Hematopoietic multipotent progenitor cell treated with erythropoietin and hydrocortisone succinate and interleukin-3 and kit ligand, for 6 days (in vitro differentiated cells): Measurements from ENCODE around the gene RUNX1.
A peak's percentile ranks its signal among the peaks of the same experiment; 100 is the strongest.

ENCODE experiments used
- DNase-seq: peaks from one replicate; pipeline ENCODE4 v3.0.0-alpha.2; 2015

The RUNX1 gene

DNA sequence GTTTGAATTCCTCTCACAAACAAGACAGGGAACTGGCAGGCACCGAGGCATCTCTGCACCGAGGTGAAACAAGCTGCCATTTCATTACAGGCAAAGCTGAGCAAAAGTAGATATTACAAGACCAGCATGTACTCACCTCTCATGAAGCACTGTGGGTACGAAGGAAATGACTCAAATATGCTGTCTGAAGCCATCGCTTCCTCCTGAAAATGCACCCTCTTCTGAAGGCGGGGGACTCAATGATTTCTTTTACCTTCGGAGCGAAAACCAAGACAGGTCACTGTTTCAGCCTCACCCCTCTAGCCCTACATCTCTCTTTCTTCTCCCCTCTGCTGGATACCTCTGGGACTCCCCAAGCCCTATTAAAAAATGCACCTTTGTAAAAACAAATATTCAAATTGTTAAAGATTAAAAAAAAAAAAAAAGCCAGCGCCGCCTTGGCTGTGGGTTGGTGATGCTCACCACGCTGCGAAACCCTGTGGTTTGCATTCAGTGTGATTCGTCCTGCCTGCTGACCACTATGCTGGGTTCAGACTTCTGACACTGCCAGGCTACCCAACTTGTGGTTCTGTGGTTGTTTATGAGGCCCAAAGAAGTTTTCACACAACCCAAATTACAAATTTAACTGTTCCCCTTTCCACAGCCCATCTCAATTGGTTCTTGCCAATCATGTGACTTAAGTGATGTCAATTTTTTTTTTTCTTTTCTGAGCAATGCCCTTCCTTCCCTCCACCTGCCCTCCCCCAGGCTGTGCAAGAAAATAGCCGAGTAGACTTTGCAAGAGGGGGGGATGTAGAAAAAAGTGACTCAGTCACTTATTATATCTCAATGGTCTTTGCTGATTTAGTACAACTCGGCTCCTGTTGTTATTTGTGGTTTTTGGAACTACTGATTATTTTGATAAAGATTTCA is at the start of gene RUNX1:
RUNX1 (minus strand) TSS at position 597 of the 912 bp plus-strand sequence.
- DNase-seq, result peak; percentile 94

DNA sequence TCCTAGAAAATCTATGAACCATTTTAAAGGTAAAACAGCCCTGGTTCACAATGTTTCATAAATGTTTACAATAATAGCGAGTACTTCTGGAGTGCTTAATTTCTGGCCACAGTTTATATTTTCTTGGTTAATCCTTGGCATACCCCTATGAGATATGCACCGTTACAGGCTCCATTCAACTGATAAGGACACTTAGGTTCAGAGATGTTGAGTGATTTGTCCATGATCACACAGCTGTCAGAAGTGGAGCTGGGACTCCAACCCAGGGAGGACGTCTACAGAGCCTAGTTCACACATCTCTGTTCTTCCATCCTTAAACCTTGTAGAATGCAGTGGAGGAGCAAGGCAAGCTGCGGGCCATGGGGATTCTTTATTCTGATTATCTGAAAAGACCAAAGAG is 48.4 kb upstream of the RUNX1 start:
- DNase-seq, result no peak

DNA sequence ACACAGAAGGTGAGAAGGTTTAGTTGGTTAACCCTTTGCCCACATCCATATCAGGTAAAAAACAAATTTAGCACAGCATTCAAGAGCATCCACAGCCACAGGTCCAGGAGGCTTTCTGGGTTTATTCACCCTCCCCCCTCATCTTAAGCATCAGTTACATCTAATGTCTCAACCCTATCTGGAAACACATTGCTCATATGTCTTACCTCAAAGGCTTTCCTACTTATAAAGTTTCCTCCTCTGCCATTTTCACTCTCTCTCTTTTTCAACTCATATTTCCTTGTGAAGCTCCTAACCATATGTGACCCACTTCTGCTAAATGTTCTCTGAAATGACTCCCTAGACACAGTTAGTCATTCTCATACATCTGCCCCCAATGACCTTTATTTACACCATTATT is 47.9 kb upstream of the RUNX1 start:
- DNase-seq, result no peak

DNA sequence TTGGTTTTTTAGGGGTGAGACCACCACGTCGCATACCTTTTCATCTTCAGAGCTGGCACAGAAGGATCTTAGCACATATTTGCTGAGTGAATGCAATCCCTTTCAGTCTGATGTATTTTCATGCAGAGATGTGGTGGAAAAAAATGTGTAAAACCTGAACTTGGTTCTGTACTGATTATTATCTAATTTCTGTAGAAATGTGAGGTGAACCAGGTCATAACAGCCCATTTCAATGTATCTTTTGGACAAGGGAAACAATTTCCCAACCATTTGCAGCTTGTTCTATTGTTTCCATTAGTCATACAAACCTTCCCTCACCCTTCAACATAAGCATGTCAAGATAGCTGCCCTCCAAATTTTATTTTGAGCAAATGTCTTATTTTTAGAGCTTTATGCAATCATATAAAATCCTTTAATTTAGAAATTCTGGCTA is 46.8 kb upstream of the RUNX1 start:
- DNase-seq, result no peak

DNA sequence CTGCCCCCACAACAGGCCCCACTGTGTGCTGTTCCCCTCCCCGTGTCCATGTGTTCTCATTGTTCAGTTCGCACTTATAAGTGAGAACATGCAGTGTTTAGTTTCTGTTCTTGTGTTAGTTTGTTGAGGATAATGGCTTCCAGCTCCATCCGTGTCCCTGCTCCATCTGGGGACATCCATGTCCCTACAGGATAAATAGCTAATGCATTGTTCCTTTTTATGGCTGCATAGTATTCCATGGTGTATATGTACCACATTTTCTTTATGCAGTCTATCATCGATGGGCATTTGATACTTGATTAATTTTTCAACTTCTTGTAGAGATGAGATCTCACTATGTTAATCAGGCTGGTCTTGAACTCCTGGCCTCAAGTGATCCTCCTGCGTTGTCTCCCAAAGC is 44.4 kb upstream of the RUNX1 start:
- DNase-seq, result no peak

DNA sequence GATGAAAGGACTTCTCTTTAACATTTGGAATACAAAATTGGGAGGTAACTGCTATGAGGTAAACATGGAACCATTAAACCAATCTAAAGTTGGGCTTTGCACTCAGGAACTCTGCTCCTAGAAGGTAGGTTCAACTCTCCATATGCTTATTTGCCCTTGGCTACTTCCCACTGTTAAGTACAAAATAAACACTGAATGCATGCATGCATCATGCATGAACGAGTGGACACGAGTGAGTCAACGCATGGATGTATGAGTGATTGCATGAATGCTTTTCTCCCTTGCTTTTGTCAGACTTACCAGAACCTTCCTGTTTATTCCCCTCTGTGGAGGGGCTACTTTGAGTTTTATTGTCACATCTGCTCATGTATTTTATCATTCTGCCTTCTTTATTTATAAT is 42.4 kb upstream of the RUNX1 start:
- DNase-seq, result no peak

DNA sequence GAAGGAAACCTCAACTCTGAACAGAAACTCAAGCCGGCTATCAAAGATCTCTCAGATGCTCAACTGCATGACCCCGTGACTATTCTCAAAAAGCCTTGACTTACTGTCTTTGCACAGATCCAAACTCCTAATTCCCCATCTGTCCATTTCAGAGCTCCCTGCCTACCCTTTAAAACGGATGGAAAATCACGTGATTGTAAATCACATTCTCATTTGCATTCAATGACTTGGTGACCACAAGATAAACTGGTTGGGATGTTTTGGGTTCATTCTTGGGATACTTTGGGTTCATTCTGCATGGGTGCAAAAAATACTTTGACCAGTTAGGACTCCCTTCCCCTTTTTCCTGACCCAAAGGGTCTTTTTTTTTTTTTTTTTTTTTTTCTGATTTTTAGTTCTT is 41.3 kb upstream of the RUNX1 start:
- no peak for DNase-seq

DNA sequence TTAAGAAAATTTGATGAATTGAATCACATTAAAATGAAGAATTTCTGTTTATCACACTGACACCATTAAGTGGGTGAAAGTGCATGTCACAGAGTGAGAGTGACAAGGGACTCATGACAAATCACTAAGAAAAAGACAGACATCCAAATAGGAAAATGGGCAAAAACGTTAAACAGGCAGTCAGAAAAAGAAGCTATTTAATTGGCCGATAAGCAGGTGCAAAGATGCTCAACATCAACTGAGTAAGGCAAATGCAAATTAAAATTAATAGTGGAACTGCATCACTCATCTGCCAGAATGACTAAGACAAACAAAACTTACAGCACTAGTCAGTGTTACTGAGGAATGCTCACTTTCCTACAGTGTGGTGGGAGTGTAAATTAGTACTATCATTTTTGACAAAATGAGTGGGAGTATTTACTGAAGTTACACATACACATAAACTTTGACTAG is 39.2 kb upstream of the RUNX1 start:
- no peak for DNase-seq

DNA sequence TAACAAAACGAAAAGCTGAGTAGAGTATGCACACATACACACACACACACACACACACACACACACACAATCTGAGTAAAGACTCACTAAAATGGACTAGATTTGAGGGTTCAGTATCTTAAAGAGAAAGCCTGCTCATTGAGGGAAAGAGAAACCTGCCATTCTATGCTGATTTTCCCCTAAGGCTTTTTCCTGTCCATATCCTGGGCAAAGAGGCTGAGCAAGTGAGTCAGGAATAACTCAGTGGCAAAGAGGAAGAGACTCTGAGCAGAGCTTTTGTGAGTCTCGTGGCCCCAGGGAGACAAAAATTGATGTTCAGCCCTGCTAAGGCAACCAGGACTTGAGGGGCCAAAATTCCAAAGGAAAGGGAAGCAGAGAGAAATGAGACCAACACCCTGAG is 37.3 kb upstream of the RUNX1 start:
- DNase-seq, result no peak

DNA sequence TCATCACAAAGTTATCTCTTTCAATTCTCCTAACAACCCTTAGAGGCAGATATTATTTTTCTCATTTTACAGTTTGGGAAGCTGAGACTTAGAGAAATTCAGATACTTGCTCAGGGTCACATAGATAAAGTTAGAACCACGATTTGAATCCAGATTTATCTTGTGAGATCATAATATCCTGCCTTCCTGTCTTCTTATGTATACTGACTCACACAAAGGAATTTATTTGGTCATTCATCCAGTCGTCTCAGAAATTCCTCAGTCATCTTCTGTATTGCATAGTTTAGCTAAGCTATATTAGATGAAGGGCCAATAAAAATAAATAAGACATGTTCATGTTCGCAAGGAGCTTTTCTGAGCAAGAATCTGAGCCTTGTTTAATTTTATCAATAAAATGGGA is 35.8 kb upstream of the RUNX1 start:
- DNase-seq, result no peak

DNA sequence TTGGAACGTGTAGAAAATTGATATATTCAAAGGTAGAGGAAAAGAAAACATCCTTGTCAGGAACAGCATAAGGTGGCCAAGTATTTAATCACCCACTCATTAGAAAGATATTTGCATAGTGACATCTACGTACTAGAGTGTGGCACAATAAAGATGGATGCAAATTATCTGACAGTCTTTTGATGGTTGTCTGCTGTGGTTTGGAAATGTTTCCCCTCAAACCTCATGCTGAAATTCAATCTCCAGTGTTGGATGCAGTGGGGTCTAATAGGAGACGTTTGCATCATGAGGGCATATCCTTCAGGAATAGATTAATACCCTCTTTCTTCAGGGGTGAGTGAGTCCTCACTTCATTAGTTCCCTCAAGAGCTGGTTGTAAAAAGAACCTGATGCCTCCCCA is 34.1 kb upstream of the RUNX1 start:
- no peak for DNase-seq

DNA sequence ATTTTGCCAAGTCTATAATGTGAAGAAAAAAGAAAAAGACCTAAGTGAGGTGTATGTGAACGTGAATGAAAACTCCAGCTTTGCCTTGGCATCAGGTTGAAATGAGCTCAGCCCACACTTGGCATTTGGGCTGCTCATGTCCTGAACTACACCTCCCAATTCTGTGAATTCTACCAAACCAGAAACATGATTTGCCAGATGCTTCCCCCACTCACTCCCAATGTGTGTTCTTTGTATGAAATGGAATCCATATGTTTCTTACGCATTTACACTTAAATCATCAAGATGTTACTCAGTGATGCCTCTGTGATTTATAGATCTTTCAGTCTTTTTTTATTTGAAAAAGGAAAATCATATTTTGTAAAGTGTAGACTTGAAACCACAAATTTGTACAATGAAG is 32.8 kb upstream of the RUNX1 start:
- DNase-seq, result no peak

DNA sequence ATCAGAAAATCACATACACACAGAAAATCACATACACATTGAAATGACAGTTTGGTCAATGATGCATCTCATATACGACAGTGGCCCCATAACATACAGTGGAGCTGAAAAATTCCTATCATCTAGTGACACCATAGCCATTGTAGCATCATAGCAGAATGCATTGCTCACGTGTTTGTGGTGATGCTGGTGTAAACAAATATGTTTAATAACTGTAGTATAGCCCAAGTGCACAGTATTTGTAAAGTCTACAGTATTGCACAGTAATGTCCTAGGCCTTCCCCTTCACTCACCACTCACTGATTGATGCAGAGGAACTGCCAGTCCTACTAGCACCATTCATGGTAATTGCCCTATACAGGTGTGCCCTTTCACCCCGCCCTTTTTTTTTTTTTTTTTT is 30.1 kb upstream of the RUNX1 start:
- DNase-seq, result no peak

DNA sequence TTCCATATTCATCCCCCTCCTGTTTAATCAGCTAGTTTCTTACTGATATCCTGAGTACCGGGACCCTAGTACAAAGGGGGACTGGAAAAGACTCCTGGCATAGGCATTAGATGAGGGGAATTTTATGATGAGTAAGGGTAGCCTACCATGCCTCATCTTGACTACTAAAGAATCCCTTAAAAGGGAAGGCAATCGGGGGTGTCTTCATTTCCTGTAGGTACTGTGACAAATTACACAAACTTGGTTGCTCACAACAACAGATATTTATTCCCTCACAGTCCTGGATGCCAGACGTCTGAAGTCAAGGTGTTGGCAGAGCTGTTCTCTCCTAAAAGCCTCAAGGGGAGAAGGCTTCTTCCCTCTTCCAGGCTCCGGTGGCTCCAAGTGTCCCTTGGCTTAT is 28.9 kb upstream of the RUNX1 start:
- DNase-seq, result no peak

DNA sequence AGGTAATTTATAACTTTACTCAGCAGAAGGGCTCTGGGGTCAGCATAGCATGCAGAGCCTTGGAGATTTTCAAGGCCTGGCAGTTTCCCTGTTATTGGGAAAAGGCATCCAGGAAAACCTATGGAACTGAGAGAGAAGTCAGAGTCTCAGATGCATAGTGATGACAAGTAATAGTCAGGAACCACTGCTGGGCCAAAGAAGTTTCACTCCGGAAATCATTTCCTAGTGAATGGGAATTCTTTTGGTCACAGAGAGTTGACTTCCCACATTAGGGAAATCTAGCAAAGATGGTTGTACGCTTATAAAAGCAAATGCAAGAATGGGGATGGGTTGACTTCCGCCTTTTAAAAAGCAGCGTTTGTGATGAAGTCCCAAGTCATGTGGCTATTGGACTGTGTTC is 28.4 kb upstream of the RUNX1 start:
- no peak for DNase-seq

DNA sequence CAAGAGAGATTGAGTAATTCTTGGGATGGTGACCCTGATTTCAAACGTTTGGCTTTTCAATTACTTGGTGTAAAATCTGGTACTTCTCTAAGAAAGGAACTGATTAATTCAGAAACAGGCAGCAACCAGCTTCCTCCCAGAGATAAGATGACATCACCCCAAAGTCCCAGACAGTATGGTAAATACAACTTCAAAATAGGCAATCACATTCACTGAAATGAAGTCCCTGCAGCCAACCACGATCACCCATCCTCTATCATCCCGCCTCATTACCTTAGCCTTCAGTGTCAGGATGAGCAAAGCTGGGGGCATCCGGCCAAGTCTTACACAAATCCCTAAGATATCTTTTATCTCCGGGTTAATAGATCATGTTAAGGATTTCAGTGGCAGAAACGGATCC is 26.4 kb upstream of the RUNX1 start:
- no peak for DNase-seq

DNA sequence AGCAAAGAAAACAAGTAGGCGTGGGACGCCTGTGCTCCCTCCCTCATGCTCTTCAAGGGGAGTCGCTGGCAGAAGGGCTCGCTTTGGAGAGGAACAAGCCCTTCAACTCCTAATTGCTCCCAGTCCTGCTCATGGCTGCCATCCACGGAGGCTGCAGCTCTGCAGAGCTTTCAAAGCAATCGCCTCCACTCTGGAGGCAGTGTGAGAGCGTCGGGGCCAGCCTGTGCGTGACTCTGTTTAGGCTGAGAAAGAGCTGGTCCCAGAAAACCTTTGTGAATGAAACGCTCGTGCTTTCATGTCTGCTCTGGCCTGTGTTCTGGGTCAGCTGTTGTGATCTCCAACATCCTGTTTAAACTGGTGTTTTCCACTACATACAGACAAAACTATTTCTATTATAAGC is 23.9 kb upstream of the RUNX1 start:
- no peak for DNase-seq

DNA sequence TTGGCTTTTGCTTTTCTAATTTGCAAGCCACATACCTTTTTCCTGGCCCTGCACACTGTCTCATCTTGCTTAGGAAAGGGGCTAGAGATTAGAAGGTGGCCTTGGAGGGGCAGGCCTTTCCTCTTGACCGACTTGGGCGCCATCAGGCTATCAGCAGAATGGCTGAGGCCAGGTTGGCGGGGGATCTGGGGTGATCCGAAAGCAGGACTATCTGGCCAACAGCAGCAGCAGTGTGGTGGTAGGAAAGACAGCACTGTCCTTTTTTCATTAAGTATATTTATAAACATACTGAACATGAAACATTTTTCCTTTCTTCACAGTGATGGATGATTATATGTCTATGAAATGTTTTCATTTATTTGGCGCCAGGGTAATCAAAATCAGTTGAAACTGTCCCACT is 23.5 kb upstream of the RUNX1 start:
- no peak for DNase-seq

DNA sequence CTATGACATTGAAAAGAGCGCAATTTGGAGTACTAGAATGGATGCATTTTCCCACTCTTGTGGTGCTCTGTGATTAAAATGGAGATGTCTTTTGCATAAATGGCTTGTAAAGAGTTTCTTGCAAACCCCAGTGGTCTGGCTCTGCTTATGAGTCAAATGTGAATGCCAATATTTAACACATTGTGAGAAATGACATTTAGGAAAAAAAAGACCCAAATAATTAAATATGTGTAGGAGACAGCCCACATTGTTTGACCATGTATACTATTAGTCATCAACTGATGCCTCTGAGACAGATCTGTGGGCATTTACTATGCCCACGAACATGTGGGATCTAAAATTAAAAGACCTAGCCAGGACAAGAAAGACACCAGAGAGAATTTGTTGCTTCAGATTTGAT is 22.2 kb upstream of the RUNX1 start:
- DNase-seq, result no peak

DNA sequence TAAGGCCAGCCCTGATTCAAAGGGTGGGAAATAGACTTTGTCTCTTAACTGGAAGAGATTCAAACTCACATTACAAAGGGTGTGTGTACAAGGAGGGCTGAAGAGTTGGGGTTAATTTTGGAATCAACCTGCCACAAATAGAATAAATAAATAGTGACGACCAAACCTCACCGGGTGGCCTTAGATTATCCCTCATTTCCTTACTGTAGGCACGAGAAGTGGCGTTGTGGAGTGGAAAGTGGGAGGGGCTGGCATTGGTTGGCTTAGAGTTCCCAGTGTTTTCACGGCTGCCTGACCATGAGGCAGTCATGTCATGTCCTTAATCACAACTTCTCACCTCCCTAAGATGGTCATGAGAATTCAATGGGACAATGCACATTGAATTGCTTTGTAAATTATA is 21.3 kb upstream of the RUNX1 start:
- no peak for DNase-seq

DNA sequence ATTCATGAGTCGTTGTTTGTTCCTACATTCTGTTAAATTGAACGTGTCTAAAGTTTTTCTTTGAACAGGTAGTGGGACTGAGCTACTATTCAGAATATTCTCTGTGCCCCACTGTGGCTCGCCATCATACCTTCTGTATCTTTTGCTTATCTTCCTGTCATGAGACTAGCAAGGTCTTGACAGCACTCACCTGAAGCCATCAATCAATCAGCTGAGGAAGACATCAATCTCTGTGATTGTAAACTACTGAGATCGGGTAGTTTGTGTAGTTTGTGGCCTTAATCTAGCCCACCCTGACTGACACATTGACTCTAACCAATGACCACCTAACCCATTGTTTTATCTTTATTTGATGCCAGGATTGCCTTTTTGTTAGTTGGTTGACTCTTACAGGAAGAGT is 17.7 kb upstream of the RUNX1 start:
- no peak for DNase-seq

DNA sequence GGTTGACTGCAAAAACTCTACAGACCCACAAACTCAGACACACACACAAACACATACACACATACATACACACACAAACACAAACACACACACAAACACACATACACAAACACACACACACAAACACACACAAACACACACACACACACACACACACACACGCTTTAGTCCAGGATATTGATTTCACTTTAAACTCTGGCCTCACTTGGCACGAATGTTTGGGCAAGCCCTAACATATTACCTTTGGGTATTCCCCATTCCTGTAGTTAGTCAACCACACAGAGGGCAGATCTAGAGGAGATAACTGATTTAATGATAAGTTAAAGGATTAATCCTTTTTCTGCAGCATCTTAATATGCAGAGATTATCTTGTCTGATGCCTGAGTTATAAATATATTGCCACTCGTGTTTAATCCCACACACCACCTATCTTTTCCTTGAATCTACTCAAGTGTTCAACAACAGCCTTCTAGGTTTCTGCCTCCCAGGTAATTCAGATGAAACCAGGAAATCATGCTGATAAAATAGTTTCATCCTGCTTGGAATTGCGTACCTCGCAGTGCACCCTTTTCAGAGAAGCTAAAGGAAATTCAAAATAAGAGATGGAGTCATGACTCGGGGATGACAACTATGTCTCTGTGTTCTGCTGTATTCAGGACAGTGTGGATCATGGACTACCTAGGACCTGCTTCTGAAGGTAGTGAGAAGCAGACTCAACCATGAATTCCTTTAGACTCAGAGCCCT is 14.5 kb upstream of the RUNX1 start:
- DNase-seq, result no peak

DNA sequence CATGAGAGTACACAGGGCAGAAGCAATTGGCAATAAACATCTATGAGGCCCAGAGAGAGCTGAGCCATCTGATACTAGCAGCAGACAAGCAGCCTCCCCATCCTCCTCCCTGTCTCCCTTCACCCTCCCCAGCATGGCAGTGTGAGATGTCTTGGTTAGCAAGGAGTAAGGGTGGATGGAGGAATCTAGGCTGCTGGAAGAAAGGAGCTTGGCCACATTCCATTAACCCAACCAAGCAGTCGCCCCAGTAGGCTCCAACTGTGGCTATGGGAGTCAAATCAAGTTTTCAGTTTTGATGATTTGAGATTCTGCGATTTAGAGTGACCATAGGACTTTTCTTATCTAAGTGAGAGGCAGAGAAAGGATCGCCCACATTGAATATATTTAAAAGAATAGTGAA is 12.9 kb upstream of the RUNX1 start:
- DNase-seq, result no peak

DNA sequence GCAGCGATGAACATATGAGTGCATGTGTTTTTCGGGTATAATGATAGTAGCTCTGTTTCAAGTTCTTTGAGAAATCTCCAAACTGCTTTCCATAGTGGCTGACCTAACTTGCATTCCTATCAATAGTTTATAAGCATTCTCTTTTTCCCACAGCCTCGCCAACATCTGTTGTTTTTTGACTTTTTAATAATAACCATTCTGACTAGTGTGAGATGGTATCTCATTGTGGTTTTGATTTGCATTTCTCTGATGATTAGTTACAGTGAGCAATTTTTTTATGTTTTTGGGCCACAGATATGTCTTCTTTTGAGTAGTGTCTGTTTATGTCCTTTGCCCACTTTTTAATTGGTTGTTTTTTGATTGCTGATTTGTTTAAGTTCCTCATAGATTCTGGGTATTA is 10.6 kb upstream of the RUNX1 start:
- DNase-seq, result no peak
